Jurkat, Clone E6-1 (cell line): ENCODE measurements around the gene ETV4. TPM values are rescaled to one million over a fixed set of nuclear protein-coding genes. Genes with fewer than 3 reads are reported as not detected.

Experiments used
- DNase-seq: peaks from one replicate; pipeline ENCODE4 v3.0.0-alpha.2; 2011; ENCODE audit warnings: low read depth, low spot score
- H3K4me3 ChIP-seq: 2 replicates; pipeline ENCODE4 v1.5.1; 2011; ENCODE audit warnings: mild to moderate bottlenecking, low read length, control low read depth, moderate library complexity
- polyA plus RNA-seq: library from polyadenylated mRNA; unstranded; fragments of >200 nt; gene quantifications from one replicate; pipeline ENCODE4 v1.2.1, GENCODE V29; 2012; ENCODE audit warnings: missing spikeins; ENCODE audit not compliant: insufficient read length, insufficient read depth

ETV4 gene
- polyA plus RNA-seq: 1.1 TPM

DNA sequence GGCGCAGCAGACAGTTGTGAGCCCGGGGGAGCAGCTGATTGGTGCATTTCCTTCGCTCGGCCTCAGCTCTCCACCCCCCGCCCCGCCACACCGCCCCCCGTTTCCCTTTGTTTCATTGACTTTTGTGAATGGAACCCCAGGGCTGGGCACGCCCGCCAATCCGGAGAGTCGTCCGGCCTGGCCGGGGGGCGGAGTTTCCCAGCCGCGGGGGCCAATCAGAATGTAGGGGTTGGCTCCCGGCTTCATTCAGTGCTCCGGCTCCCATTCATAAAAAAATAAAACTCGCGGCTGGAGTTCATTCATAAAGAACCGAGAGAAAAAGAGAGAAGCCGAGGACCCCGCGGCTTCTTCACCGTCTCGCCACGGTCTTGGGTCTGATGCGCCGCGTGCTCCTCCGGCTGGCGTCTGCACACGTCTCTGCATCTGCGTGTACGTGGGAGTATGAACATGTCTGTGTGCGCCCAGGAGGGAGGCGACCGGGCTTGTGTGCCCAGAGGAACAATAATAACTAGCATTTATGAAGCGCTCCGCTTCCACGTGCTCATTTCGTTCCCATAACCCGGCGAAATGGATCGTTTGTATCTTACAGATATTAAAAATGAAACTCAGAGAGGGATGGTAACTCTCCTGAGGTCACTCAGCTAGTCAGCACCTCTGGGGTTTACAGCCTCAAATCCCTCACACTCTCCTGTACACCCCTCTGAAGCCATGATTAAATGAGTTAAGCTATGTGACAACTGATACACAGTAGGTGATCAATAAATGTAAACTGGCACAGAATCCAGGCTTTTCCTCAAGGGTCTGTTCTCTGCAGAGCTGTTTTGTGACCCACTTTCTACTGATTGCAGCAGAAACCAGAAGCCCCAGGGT lies at the start of gene ETV4:
TSS of gene ETV4 (minus strand) at position 22 of the 870 bp plus-strand sequence. CDS start 723 bp downstream, outside the sequence.
- H3K4me3 ChIP-seq: peak within 1 kb of the TSS; percentile 40
- peak; percentile 79 for DNase-seq

DNA sequence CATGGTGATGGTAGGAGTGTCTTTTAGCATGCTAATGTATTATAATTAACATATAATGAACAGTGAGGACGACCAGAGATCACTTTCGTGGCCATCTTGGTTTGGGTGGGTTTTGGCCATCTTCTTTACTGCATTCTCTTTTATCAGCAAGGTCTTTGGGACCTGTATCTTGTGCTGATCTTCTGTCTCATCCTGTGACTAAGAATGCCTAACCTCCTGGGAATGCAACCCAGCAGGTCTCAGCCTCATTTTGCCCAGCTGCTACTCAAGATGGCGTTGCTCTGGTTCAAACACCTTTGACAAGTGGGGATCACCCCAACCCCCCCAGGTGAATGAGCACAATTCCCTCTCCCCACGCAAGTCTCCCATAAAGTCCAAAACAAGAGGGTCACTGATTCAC lies 49.3 kb upstream of the ETV4 start:
- DNase-seq: no peak
- H3K4me3 ChIP-seq: no peak overlapping the region

DNA sequence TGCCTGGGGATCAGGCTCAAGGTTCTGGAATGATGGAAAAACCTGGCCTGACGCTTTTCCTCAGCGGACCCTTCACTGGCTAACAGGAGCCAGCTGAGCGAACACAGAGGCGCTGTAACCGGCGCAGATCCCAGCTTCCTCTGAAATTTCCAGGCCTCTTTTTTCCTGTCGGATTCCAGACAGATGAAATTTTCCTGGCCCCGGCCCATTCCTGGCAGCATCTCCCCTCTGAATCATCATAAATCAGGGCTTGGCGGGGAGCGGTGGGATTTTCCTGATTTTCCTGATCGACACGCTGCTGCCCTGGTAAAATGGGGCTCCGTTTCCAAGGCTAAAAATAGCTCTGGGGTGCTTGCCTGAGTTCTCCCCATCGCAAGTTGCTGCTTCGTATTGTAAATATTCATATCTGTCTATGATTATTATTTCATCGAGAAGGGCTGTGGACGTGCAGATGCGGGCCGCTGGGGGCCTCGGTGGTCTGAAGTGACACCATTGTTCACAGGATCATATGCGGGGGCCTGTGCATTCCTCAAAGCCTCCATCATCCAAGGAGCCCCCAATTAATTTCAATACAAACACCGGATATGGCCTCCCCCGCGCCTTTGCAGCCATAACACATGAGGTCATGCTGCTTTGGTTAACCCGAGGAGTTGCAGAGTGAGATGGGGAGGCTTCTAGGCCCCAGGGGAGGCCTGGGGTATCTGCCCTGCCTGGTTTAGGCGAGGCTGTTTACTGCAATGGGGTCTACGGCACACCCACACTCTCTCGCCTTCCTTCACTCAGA lies 45.8 kb upstream of the ETV4 start:
- DNase-seq: no peak

DNA sequence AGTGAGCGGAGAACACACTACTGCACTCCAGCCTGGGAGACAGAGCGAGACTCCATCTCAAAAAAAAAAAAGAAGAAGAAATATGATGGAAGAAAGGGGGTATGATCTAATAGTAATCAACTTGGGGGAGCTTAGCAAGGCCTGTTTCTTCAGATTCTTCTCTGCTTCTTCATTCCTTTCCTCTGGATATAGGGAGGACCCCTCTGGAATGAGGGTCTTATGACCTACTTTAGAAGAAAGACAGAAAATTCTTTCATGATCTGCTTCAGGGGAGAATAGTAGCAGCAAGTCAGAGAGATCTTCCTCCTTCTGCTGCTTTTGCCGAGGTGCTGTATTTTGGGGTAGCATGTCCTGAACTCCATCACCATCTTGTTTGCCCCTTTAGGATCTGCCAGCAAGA lies 44.9 kb upstream of the ETV4 start:
- no peak for DNase-seq

More for the DNA sequence above, 45.8 kb upstream of the ETV4 start:
- no peak overlapping the region for H3K4me3 ChIP-seq

DNA sequence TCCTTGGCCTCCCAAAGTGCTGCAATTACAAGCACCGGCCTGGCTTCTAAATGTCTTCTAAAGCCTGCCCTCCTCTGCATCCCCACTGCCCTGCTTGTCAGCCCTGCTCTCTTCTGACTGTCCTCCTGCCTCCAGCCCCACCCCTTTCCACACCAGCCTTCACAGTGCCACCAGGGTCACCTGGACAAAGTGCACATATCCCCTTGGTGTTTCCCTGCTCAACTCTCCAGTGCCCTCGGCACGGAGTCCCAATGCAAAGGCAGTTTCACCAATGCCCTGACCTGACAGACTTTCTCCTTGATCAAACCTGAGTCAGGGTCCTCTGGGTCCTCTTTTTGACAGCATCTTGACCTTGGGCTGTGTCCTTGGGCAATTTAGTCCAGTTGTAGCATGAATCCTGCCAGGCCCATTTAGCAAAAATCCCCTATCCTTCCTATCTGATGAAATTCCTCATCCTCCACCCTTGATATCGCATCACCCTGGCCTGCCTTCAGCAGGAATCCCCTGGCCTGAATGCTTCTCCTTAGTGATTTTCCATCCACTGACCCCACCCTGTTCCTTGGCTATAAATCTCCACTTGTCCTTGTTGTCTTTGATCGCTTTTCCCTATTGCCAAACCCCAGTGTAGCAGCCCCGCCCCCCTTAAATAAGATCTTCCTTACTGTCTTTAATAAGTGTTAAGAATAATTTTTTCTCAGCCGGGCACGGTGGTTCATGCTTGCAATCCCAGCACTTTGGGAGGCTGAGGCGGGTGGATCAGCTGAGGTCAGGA lies 42.7 kb upstream of the ETV4 start:
- DNase-seq: no peak
- H3K4me3 ChIP-seq: no peak overlapping the region

More for the DNA sequence above, 44.9 kb upstream of the ETV4 start:
- no peak overlapping the region for H3K4me3 ChIP-seq

DNA sequence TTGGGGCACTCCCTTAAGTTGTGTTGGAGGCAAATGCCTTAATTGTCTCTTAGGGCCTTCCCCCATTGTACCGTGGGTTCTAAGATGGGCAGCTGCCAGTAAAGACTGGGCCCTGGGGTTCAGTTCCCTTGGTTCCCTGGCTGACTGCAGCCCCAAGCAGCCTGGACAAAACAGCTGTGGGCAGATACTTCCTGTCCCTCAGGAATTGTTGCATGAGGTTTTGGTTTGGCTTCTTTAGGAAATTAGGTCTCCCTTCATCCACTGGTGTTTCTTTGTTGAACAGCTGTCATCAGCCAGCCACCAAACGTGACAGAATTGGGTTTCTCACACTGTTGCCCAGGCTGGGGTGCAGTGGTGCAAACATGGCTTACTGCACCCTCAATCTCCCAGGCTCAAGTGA lies 42.0 kb upstream of the ETV4 start:
- no peak for DNase-seq
- no peak overlapping the region for H3K4me3 ChIP-seq

DNA sequence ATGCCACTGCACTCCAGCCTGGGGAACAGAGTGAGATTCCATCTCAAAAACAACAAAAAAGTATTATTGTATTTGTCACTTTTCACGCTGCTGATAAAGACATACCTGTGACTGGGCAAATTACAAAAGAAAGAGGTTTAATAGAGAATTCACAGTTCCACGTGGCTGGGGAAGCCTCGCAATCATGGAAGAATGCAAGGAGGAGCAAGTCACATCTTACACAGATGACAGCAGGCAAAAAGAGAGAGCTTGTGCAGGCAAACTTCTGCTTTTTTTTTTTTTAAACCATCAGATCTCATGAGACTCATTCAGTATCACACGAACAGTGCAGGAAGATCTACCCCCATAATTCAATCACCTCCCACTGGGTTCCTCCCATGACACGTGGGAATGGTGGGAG lies 41.5 kb upstream of the ETV4 start:
- DNase-seq: no peak
- H3K4me3 ChIP-seq: no peak overlapping the region

DNA sequence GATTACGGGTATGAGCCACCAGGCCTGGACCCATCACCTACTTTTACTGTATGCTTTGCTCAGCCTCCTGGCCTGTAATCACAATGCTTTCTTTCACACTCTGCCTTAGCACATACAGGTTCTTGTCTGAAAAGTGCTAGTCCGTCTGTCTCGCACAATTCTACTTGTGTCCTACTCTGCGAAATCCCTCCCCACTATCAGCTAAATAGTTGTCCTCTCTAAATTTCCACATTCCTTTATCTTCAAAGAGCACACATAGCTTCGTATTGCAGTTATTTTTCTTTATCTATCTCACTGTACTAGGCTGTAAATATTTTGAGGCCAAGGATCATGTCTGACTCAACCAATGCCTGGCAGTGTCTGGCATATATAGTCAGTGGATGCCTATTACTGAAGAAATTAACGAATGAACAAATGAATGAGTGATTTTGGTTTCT lies 38.5 kb upstream of the ETV4 start:
- H3K4me3 ChIP-seq: no peak overlapping the region
- no peak for DNase-seq

DNA sequence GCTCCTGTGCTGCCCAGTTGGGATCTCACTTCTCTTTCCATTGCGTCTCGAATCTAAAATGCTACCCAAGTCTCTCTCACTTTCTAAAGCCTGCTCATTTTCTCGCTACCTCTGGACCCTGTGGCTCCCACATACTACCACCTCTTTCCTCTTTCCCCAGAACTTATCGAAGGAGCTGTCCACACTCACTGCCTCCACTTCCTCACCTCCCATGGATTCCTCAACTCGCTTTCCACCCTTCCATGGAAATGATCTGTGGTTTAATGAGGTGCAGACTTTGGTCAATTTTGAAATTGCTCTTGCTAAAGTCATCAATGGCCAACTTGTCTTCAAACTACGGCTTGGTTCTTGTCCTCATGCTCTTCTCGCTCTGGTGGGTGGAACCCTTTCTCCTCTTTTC lies 37.2 kb upstream of the ETV4 start:
- H3K4me3 ChIP-seq: no peak overlapping the region

DNA sequence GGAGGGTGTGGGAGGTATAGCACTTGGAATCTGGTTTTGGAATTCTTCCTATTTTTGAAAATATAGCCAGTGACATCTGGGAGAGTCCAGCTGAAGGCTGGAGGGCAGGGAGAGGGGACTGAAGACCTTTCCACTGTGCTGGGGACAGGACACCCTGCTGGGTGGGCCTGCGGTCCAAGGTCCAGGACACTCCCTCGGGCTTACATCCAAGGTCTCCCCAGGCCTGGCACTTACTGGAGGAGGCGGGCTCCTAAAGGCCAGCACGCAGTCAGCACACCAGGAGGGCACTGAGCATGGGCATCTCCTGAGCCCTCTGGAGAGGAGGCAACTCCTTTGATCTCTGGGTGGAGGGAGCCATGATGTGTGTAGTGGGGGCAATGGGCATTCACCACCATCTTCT lies 35.5 kb upstream of the ETV4 start:
- no peak for DNase-seq
- no peak overlapping the region for H3K4me3 ChIP-seq

More for the DNA sequence above, 37.2 kb upstream of the ETV4 start:
- no peak for DNase-seq

DNA sequence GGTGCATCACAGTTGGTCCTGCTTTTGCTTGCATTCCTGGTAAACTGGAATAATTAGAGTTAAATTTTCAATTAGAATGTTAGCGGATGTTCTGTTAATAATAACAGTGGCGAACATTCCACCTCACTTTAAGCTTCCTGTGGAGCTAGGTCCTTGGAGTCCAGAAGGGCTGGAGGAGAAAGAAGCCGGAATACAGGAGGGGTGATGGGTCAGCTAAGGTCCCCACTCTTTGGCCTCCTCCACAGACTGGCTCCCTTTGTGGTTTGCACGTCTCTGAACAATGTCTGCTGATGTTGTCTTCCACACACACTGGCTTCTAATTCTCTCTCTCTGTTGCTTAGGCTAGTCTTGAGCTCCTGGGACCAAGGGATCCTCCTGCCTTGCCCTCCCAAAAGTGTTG lies 35.0 kb upstream of the ETV4 start:
- no peak overlapping the region for H3K4me3 ChIP-seq
- no peak for DNase-seq

DNA sequence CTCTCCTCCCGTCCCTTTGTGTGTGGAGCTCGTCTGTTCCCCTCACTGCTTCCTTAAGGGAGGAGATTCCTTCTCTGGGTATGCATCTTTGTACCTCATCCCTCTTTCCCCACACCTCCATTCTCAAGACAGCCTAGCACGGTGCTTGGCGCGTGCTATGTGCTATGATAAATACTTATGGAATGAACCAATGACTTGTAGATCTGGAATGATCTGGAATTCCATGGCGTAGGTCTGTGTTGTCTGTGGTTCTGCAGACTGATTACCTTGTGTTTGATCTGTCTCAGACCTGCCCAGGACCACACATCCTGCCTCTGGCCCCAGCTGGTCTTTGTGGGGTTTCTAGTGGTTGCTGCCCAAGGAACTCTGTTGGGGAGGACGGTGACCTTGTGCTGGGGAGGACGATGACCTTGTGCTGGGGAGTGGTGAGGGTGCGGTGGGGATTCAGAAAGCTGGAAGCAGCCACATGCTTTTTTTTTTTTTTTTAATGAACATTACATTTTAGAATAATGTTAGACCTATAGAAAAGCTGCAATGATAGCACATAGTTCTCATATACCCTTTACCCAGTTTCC lies 33.5 kb upstream of the ETV4 start:
- DNase-seq: no peak
- H3K4me3 ChIP-seq: no peak overlapping the region

DNA sequence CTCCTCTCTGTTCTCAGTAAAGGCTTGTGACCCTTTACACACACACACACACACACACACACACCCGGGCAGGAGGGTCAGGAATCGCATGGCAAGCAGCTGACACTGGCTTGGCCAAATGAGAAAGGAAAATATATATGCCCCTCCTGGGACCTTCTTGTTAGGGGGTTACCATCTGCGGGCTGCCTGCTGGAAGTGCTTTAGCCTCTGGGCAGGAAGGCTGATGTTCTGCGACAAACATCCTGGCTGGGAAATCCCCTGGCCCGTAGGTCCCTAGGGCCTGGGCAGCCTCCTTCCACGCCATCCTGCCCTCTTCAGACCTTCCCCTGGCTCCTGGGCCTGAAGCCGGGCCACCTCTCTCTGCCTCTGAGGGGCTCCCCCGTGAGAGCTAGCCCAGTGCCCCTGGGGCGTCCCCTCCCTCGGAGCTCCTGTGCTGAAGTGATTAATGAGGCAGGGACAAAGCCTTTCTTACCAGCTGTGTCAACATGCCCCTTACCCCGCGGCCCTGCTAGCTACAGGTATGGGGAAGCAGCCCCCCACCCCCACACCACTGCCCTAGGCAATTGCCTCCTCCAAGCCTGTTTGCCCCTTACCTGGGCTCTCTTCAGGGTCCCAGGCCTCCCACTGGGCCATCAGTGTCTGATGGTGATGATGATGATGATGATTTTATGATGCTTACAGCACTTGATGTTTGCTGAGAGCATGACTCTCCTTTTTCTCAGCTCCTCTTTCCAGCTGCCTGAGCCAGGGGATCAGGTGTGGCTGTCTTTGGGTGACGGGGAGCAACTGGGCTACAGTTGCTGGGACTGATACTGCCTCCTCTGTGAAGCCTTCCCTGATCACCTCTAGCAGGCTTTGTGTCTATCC lies 32.8 kb upstream of the ETV4 start:
- DNase-seq: no peak
- H3K4me3 ChIP-seq: no peak overlapping the region

DNA sequence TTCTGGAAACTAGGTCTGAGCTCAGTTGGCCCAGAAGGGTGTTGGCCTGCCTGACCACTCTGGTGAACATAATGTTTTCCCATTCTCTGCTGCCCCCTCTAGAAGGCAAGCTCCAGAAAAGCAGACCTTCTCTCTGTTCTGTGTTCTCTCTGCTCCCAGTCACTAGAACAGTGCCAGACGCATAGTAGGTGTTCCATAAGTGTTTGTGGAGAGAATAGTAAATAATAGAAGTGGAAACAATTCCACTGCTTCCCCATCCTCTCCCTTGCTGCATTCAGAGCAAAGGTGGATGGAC lies 32.2 kb upstream of the ETV4 start:
- no peak overlapping the region for H3K4me3 ChIP-seq
- no peak for DNase-seq

DNA sequence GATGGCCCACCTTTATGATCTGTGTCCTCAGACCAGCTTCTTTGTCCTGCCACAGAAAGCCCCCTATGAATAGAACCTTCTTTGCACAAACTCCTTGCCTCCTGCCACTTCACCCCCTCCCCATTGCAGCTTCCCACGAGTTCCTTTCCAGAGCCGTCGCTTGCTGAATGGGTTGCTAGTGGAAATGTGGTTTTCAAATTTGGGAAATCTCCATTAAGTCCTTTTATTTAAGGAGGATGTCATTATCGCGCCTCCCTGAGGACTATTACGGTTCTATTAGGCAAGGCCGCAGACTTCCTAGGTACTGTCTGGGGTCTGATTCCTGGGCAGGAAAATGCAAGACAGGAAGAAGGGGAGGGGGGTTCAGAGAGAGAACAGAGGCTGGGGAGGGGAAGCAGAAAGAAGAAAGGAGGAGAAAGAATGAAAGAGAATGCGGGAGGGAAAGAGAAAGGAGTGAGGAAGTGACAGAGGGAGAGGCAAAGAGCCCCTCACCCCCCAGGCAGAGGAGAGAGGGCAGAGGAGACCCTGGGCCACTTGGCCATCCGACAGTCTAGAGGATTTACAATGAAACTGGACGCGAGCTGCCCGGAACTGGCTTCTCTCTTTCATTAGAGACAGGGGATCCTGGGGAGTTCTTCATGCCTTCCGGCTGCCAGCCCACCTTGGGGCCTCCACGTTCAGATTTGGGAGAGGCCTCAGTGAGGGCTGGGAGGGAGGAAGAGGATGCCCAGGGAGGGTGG lies 31.7 kb upstream of the ETV4 start:
- H3K4me3 ChIP-seq: no peak overlapping the region
- DNase-seq: no peak

DNA sequence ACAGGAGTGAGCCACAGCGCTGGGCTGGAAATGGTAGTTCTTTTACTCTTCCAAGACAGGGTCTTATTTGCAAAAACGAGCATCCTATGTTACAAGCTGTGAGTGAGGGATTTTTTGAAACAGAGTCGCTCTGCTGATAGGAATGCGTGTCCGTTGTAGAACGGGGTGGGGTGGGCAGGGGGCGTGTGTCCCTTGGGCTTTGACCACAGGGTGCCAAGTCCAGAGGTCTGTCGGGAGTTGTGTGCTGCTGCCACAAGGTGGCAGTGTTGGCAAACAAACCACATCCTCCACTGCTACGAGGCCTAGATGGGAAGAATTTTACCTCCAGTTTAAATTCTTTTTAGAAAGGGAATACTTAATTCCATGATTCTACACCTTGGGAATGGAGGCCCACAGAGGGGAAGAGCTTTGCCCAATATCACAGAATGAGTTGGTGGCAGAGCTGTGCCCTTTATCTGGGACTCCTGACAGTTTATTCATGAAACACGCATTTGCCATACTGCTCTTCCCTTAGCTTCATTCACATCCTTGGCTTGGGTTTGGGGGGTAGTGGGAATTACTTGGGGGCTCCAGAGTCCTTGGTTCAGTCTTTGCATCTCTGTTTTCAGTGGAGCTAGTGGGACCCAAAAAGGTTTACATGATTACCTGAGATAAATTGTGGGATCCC lies 30.6 kb upstream of the ETV4 start:
- H3K4me3 ChIP-seq: no peak overlapping the region
- peak; percentile 53 for DNase-seq

DNA sequence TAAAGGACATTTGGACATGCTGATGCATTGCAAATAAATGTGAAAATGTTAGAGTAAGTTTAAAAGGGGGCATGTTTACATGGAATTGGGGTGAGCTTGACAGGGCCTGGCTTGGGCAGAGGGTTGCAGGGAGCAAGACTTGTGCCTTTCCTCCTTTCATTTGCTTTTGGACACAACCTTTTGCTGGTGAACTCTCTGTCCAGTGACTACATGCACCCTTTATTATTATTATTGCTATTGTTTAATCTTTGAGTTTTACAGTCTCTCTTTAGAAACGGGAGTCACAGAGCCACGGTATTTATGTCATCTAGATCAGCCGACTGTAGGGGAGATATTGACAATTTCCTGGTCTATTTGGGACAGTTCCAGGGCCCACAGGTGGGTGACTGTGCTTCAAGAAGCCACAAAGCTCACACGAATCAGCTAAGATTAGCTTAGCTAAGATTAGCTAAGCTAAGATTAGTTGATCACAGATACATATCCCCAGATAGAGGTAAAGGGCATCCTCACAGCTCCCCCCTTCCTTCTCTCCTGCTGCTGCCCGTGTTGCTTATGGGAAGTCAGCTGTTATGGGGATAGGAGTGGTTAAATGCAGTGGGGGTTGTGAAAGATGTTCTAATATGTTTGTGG lies 28.9 kb upstream of the ETV4 start:
- no peak for DNase-seq
- H3K4me3 ChIP-seq: no peak overlapping the region
